Ramos (cell line): ENCODE data around the gene HOMEZ.

ENCODE experiments used
- in situ Hi-C: fragments of 300-500 bp; cut with MboI; formaldehyde crosslinking; loops from one replicate; pipeline ENCODE4 v1.14.3; 2022; ENCODE audit warnings: low sequenced_read_pairs; ENCODE audit not compliant: unreplicated experiment

The HOMEZ gene

GRCh38 chr14:23308721-23309445, 23.0 kb upstream of the HOMEZ start:
- in situ Hi-C loops: loop anchor here (10.0 to 25.0 kb wide), 2 partner anchors 256 to 853 kb away; partner anchors contain the start of genes AP1G2, IRF9 and REC8

- in situ Hi-C loops: loop anchor here (10.0 to 25.0 kb wide), 2 partner anchors 257 to 854 kb away; partner anchors contain the start of genes AP1G2, IRF9 and REC8
These were observed 22.0 kb upstream of the HOMEZ start for GRCh38 chr14:23307687-23308644.

- in situ Hi-C loops: loop anchor here (10.0 to 25.0 kb wide), 2 partner anchors 258 to 855 kb away; partner anchors contain the start of genes AP1G2, IRF9 and REC8
These were observed 21.2 kb upstream of the HOMEZ start for GRCh38 chr14:23307146-23307530.

GRCh38 chr14:23306412-23307145, 20.6 kb upstream of the HOMEZ start, which contains the start of gene BCL2L2:
BCL2L2 (plus strand) TSS chr14:23306833; CDS start chr14:23307768, 935 bp downstream.
- in situ Hi-C loops: loop anchor here (10.0 to 25.0 kb wide), 2 partner anchors 258 to 856 kb away; partner anchors contain the start of genes AP1G2, IRF9 and REC8

DNA sequence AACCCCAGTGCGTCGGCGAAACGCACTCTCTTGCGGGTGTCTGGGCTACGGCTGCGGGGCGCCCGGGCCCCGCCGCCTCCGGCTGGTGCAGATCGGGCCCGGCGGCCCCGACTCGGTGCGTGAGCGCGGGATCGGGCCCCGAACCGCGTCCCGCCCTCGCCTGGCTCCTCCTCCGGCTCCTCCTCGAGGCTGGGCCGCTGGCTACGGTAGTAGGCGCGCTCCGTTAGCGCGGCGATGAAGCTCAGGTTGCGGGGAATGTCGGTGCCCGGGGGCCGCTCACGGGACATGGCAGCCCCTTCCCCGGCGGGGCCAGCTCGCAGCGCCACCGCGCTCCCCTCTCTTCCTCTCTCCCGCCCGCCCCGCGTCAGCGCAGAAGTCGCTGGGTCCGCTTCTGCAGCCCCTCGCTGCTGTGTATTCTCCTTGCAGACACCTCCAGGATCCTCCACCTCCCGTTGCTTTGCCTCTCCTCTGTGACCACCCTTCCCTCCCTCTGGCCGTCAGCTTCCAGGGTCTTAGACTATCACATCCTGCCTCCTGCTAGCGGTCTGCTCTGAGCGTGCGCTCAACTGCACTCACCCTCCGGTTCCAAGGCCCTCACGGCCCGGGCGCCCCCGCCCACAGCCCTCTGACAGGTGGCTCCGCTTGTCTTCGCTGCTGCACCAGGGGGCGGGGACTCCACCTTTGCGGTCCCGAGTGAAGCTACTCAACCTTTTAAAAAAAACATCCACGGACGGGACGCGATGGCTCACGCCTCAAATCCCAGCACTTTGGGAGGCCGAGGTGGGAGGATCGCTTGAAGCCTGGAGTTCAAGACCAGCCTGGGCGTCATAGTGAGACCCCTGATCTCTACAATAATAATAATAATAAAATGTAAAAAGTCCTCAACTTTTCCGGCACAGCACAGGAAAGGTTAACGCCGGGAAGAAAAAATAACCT, 16.6 kb upstream of the HOMEZ start, which contains the start of gene PPP1R3E:
PPP1R3E (minus strand) TSS at position 570 of the 936 bp plus-strand sequence; CDS start at position 287, 283 bp downstream.
- in situ Hi-C loops: loop anchor here (10.0 to 25.0 kb wide), 2 partner anchors 262 to 860 kb away; partner anchors contain the start of genes AP1G2, IRF9 and REC8

DNA sequence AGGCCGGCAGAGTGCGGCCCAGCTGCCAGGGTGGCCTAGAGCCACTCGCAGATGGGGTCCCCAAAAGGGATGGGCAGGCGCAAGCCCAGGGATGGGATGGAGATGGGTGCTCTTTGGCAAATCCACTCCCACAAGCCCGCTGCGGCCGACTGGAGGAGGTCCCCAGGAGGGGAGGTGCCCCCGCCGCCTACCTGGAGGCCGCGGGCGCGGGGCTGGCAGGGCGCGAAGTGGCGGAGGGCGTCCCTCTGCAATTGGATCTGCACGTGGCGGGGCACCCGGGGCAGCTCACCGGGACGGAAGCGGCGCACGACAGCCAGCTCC, 16.0 kb upstream of the HOMEZ start:
- in situ Hi-C loops: loop anchor here (10.0 to 25.0 kb wide), 2 partner anchors 263 to 860 kb away; partner anchors contain the start of genes AP1G2, IRF9 and REC8

DNA sequence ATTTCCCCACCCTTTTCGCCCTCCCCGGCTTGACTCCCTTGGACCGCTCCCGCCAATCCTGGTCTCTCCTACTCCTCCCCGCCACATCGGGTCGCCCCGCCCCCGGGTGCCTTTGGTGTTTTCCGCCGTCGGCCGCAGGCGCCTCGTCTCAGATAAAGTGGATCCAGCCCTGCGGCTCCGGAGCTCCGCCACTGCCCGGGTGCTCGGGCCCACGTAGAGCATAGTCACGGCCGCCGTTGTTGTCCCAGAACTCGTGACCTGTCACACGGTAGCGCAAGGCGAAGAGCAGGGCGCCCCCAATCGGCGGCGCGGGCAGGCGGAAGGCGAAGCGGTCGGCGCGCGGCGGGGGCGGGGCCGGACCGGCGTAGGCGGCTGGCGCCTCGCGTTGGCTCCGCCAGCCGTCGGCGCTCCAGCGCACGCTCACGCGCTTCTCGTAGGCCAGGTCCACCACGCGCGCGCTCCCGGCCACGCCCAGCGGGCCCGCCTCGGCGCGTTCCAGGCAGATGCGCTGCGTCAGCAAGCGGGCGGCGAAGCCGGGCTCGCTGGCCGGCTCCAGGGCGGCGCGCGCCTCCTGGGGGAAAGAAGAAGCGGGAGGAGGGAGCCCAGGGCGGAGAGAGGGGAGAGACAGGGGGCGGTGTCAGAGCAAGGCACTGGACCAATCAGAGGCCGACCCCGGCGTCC, 15.5 kb upstream of the HOMEZ start:
- in situ Hi-C loops: loop anchor here (10.0 to 25.0 kb wide), 2 partner anchors 263 to 861 kb away; partner anchors contain the start of genes AP1G2, IRF9 and REC8

DNA sequence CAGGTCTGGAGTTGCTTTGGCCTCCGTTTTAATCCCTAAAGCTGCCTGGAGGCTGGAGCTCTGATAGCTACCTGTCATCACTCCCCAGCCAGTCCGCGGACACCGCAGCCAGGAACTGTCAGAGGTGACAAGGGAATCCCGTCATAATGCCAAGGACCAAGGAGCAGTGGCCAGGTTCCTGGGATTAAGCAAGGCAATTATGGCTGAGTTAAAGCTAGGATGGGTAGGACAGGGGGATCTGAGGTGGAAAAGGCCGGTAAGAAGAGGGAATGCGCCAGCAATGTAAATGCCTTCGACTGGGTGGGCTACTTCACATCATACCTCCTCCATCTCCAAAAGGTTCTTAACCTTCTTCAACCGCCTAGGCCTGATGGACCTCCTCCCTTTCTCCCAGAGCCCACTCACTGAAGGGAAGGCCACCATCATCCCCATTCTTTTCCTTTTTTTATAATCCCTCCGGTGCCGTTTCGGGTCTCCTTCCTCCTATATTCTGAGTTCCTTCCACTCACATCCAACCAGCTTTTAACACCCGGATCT, 14.8 kb upstream of the HOMEZ start:
- in situ Hi-C loops: loop anchor here (10.0 to 25.0 kb wide), 2 partner anchors 264 to 862 kb away; partner anchors contain the start of genes AP1G2, IRF9 and REC8

DNA sequence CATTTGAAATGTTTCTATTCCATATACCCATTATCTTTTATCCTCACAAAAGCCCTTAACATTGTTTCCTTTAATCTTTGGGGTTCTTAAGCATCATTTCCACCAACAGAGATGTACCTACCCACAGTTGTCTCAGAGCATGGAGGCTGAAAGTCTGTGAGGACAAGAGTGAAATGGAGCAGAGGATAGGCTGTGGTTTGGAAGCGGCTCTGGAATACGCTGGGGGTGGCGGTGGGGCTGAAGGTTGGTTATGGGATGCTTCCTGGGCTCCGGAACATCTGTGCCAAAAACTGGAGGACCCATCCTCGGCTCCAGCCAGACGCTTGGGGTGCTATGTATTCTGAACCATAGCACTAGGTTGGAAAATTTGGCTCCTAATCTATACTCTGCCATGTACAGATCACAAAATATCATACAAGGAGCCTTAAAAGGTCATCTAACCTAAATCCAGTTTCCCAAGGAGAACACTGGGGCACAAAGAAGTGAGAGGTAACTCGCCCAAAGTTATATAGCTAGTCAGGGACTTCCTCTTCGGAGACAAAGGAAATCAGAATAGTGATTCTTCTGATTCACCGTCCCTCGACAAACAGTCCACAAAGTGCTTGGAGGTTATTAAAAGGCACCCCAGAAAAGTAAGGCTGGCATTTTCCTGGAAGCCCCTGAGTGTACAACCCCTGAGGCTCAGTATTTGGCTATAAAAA, 14.2 kb upstream of the HOMEZ start:
- in situ Hi-C loops: loop anchor here (10.0 to 25.0 kb wide), 2 partner anchors 265 to 862 kb away; partner anchors contain the start of genes AP1G2, IRF9 and REC8

DNA sequence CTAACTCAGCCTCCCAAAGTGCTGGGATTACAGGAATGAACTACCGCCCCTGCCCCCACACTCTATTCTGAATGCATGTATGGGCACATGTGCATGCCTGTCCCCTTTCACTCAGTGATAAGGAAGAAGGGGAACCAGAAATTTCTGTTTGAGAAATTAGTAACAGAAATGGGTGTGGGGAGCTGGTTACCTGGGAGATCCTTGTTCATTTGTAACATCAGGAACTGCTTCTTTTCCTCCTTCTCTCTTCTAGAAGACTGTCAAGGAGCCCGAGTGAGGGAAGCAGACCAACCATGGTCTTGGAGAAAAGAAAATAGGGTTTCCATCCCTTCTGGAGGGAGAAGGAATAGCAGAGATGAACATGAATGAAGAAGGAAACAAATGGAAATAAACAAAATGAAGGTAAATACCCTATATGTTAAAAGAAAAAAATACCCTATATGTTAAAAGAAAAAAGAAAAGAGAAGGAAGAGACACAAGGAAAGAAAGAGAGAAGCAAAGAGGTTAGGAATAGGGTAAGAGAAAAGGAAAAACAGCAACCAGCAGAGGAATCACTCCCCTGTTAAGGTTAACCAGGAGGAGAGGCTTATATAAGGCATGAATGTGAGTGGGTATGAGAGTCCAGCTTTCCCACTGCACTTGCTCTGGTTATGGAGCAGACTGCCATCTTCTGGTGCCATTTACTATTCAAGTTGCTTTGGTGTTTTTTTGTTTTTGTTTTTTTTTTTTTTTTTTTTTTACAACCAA, 13.5 kb upstream of the HOMEZ start:
- in situ Hi-C loops: no loop called here

- in situ Hi-C loops: no loop called here
These were observed 11.8 kb upstream of the HOMEZ start for GRCh38 chr14:23297611-23298277.

GRCh38 chr14:23297096-23297495, 11.2 kb upstream of the HOMEZ start:
- in situ Hi-C loops: no loop called here

DNA sequence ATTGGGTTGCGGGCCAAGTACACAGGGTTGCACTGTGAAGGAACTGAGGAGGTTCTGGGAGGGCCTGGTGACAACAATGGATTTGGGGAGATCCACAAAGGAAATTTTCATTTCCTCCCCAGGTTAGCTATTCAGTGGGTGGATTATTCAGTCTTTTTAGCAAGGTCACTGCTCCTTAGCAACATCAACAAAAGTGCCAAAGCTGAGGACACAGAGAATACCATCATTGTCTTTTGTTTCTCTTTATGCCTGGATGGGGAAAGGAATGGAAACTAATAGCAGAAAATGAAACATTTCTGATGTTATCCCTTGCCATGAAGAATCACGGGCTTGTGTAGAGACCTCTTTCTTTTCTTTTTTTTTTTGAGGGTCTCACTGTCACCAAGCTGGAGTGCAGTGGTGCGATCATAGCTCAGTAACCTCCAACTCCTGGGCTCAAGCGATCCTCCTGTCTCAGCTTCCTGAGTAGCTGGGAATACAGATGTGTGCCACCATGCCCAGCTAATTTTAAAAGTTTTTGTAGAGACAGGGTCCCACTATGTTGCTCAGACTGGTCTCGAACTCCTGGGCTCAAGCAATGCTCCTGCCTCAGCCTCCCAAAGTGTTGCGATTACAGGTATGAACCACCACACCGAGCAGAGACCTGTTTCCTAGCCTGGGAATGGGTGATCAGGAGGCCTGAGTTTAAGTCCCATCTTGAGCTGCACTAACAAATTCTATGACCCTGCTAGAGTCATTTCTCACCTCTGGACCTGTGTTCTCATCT, 10.3 kb upstream of the HOMEZ start:
- in situ Hi-C loops: no loop called here

DNA sequence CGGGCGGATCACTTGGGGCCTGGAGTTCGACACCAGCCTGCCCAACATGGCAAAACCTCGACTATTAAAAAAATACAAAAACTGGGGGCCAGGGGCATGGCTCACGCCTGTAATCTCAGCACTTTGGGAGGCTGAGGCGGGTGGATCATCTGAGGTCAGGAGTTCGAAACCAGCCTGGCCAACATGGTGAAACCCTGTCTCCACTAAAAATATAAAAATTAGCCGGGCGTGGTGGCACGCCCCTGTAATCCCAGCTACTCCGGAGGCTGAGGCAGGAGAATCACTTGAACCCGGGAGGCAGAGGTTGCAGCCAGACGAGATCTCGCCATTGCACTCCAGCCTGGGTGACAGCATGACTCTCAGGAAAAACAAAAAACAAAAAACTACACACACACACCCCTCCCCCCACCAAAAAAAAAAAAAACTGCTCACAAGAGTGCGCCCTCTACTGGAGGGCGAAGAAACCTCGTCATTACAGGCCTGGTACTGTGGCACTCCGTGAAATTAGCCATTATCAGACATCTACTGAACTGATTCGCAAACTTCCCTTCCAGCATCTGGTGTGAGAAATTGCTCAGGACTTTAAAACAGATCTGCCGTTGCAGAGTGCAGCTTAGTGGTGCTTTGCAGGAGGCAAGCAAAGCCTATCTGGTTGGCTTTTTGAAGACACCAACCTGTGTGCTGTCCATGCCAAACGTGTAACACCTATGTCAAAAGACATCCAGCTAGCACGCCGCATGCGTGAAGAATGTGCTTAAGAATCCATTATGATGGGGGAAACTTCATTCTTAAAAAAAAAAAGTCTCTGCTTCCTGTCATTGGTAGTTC, 9.0 kb upstream of the HOMEZ start:
- in situ Hi-C loops: no loop called here
